HG03139 (cell line): ENCODE data around the gene PVALB.

Experiments used
- ATAC-seq: cut with Tn5 transposase; IDR thresholded peaks from one replicate; pipeline ENCODE4 v1.9.1; 2021; ENCODE audit not compliant: unreplicated experiment

Gene PVALB

DNA sequence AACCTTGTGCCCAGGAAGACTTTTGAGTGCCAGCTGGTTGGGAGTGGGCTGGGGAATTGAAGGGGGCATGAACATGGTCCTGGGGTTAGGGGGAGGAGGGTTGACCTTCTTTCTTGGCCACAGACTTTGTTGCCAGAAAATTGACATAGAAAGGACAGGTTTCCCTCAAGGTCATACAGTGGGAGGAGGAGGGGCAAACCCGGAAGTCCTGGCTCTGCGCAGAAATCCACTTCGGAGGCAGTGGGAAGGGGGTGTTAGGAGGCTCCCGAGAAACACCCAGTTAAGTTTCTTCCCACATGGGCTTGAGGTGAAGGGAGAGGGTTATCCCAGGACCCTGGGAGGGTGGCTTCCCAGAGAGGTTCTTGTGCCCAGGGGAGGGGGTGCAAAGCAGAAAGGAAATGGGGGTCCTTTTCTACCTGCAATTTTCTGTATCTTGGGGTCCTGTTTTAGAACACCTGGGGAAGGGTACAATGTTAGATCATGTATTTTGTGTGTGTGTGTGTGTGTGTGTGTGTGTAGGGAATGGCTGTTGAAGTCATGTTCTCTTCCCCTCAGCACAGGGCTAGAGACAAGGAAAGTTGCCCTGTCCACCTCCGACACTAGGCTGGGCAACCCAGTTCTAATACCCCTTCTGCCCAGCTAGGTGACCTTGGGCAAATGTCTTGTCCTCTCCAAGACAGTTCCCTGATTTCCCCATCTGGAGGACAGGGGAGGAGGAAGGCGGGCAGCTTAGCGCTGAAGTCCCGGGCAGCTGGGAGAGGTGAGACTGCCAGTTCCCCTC lies 1.1 kb downstream of the PVALB start:
- ATAC-seq, result no peak

DNA sequence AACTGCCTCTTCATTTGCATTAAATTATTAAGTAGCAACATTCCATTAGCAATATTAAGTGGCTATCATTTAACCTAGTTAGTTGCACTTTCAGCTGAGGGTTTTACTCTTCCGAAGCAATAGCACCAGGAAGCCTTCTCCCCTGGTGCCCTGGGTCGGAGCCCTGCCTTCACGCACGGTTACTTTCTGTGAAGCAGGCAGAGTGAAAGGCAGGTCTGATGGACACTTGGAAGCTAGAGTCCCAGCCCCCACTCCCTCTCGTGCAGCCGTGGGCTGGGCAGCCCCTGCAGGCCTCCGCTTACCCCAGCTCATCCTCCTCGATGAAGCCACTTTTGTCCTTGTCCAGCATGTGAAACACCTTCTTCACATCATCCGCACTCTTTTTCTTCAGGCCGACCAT lies 2.0 kb downstream of the PVALB start:
- no peak for ATAC-seq

DNA sequence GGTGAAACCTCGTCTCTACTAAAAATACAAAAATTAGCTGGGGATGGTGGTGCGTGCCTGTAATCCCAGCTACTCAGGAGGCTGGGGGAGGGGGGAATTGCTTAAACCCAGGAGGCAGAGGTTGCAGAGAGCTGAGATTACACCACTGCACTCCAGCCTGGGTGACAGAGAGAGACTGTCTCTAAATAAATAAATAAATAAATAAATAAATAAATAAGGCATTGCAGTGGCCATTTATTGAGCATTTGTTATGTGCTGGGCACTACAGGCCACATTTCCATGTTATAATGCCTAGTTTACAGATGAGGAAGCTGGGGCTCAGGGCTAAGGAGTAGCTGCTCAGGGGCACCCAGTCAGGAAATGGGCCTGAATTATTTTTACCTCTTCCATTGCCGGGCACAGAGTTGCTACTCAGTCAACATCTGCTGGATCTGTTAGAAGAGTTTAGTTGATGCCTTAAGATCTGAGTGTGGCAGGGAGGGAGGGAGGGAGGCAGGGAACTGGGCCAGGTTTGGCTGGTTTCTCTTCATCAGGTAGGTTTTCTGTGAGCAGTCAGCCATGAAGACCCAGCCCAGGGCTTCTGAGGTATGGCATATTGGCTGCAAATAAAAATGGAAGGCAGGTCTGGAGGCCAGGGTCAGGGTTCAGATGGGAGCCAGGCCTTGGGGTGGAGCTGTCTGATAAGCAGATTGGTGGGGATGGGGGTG lies 5.6 kb downstream of the PVALB start:
- no peak for ATAC-seq

DNA sequence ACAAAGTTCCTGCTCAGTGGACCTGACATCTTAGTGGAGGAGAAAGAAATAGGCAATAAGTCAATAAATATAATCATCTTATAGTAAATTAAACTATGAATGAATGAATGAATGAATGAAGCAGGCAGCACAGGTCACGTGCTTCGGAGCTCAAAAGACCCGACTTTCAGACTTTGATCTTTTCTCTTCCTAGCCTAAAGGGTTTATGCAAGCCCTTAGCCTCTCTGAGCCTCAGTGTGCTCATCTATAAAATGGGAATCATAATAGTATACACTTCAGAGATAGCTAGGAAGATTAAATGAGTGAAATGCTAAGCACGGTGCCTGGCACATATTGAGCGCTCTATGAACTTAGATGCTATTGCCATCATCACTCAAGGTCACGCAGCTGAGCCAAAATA lies 7.5 kb downstream of the PVALB start:
- ATAC-seq, result no peak

DNA sequence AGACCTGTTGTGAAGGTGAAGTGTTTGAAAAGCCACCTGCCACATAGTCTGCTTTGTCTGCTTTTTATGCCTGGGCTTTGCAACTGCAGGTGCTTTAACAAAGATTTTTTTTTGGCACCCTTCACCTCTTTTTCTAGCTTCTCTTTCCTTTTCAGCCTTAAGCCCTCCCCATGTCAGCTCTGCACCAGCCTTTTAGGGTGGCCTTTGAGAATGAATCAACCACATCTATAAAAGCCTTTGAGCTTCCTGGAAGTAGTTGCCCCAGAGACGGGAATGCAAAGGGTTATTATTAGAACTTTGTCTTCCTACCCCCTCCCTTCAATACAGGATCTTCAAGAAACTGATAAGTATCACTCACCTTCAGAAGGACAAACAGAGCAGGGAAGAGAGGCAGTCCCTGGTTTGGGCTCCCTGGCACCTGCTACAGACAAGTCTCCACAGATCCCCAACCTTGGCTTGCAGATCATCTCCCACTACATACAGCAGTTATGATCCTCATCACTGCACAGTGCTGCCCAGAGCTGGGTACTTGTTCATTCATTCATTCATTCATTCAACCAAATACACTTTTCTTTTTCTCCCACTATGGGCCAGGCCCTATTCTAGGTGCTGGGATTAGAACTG lies 8.0 kb downstream of the PVALB start:
- ATAC-seq, result no peak

DNA sequence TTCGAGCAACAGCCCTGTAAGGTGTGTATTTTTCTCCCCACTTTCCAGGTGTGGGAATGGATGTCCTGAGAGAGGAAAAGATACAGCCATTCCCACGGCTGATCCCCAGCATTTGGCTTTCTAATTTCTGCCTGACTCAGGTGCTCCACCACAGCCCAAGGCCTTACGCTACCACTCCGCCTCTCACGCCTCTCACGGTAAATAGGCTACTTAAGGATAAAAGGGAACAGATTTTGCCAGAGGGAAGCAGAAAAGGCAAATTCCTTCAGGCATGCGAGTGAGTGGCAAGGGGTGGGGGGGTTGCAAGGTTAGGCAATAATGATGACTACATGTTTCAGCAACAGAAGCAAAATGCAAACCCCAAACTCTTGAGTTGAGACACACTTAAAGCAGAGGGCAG lies 9.2 kb downstream of the PVALB start:
- no peak for ATAC-seq

DNA sequence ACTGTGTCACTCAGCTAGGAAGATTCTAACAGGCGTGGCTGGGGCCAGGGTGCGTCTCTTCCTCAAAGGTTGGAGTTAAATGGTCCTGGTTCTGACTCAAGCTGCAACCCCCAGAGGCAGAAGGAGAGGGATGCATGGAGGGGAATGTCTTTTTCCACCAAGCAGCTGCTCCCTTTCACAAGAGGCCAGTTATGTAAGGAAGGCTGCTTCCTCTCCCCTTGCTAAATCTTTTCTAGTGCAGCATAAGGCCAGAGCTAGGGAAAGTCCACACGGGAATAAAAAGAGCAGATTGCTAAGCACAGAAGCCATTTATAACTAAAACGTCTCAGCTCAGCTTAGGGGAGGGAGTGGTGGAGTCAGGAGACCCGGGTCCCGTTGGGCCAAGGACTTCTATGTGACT lies 10.0 kb downstream of the PVALB start:
- ATAC-seq, result no peak

DNA sequence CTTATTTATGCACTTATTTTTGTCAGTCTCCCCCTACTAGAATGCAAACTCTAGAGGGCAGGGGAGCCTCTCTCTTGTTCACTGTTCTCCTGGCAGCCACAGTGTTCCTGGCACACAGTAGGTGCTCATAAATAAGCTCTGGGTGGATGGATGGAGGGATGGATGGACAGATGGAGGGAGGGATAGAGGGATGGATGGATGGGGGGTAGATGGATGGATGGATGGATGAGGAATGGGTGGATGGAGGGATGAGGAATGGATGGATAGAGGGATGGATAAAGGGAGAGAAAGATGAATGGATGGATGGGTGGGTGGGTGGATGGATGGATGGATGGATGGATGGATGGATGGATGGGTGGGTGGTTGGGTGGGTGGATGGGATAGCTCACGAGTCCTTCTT lies 13.5 kb downstream of the PVALB start:
- no peak for ATAC-seq

DNA sequence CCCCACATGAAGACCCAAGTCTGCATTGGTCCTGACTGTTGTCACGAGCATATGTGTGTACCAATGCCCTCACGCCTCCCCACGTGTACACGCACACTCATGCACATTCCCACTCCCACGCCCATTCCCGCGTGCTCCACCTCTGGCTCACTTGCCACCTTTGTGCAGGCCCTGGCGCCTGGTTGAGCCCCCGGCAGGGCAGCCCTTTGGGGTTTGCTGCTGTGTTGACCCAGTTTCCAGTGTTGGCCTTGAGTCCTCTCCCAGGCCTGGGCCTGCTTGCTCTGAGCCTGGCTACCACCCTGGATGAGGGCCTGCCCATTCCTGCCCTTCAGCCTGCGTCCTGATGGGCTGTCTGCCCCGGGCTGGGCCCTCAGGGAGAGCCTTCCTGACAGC lies 18.2 kb downstream of the PVALB start:
- ATAC-seq, result no peak

DNA sequence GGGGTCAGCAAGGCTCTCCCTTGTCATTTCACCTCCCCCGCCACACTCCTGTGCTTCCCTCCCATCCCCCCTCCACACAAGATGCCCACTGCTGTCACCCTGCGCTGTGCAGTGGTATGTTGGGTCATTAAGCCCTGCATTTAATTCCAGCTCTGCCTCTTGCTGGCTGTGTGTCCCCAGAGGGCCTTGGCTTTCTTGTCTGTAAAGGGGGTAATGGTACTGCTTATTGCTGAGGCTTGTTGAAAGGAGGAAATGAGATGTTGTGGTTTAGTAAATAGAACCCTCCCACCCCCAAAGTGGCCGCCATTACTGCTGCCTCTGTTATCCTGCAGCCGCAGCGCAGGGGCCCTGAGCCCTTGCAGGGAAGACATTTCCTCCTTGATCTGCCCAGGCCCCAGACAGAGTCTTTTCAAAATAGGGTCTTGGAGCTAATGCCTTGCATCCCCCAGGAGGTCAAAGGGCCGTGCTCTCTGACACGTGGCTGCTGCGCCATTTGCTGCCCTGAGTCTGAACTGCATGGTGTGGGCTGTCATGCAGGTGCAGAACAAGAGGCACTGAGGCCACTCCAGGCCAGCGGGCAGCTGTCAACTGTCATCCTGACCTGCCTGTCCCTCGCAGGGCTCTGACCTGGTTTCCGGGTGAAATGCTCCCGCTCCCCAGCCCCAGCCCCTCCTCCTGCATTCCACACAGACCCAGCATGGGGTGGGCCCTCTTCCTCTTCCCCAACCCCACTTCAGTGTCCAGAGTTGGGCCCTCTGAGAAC lies 18.7 kb downstream of the PVALB start:
- ATAC-seq, result no peak

DNA sequence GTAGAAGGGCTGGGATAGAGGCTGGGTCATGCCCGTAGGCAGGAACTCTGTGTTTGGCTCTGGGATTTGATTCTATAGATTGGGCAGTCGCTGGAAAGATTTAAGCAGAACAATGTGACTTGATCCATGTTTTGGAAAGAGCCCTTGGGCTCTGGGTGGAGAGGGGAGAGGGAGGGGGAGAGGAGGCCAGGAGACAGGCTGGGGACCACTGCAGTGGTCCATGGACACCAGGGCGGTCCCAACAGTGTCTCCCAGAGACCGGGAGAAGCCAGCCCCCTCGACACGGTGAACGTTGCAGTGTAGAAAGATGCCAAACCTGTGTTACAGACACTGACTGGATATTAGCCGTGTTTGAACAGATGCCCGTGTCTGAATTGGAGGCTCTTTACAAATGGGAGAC lies 19.5 kb downstream of the PVALB start:
- ATAC-seq, result no peak

DNA sequence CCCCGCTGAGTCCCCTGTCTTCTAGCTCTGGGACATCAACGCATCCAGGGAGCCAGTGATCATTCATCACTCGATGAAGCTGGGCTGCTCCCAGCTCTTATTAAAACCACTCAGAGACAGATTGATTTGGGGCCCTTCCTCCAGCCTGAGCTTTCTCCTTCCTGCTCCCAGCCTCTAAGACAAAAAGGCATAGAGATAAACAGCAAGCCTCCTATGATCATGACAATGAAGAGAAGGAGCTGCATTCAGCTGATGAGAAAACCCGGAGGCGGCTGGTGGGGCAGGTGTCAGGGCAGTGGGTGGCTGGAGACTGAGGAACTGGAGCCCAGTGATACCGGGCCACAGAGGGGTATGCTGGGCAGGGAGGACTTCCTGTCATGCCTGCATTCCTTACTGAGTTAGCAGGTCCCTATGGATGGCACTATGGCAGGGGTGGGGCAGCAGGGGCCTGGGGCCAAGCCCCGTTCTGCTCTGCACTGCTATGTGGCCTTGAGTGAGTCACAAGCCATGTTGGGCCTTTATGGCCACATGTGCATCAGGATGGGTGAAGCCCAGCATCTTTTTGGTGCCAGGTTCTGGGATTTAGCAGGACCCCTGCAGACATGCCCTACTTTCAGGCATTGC lies 20.2 kb downstream of the PVALB start:
- no peak for ATAC-seq

DNA sequence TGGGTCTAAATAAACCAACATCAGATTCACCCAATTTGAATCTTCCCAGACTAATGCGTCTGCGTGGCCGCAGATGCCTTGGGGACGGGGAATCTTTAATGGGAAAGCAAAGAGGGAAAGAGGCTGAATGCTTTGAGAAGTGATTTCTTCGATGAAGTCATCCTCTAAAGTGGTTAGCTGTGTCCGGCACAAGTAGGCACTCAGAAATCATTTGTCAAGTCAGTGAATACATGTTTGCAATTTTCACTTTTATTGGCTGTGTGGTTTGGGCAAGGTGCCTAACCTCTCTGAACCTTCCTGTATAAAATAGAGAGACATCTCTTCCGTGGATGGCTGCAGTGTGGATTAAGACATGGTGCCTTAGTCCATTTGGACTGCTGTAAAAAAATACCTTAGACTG lies 21.2 kb downstream of the PVALB start:
- no peak for ATAC-seq

DNA sequence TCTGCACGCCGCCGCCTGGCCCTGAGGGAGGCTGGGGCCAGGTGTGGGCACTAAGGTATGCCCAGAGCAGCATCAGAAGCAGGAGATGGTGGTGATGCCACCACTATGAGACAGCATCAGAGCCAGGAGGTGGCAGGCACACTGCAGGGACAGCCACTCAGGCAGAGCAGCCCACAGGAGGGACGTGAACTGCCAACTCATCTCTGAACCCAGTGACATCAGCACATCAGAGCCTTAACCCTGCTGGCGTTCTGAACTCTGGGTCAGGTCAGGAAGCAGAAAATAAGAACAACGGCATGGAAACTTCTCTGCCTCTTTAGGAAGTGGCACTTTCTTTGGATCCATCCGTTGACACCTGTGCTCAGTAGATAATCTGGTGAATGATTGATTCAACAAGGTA lies 26.2 kb downstream of the PVALB start:
- ATAC-seq, result no peak

DNA sequence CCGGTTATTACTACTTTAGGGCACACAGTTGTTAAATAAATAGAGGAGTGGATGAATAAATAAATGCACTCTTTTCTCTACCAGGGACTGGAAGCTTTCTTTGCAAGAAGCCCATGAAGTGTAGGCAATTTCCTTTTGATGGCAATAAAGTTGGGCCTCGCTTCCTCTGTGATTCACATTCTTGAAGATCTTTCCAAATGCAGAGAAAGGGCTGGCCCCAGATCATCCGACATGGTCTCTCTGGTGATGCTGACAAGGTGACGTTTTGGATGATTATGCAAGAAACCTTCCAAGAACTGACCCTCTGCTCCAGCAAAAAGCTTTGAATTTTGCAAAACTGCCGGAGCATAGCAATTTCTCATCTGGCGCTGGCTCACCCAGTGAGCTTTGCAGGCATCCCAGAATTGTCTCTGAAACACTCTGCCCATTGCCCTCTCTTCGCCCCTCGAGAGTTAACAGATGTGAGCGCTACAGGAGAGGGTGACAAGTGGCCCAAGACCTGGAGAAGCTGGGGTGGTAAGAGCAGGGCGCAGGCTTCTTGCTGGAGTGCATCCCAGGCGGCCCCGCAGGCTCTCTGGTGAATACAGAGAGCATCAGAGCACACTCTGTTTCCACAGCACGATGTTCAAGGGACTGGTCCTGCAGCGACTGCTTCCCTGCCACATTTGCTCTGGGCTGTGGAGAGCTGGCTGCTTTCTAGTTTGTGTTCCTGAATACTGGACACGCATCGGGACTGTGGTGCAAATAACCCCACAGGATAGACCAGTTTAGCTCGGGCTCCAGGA lies 29.4 kb downstream of the PVALB start:
- ATAC-seq, result no peak

DNA sequence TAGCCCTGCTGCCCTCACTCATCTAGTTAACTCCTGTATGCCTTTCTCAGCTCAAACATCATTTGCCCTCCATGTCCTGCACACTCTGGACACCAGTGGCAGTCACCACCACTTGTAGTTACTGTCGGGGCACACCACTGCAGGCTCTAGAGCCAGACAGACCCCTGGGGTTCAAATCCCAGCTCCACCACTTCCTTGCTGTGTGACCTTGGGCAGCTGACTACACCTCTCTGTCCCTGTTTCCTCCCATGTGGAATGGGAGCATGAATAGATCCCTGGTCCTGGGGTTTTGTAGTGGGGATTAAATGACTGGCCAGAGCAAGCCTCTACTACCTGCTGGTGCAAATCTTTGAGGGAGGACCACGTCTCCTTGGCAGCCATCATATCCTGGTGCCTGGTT lies 33.1 kb downstream of the PVALB start:
- no peak for ATAC-seq

DNA sequence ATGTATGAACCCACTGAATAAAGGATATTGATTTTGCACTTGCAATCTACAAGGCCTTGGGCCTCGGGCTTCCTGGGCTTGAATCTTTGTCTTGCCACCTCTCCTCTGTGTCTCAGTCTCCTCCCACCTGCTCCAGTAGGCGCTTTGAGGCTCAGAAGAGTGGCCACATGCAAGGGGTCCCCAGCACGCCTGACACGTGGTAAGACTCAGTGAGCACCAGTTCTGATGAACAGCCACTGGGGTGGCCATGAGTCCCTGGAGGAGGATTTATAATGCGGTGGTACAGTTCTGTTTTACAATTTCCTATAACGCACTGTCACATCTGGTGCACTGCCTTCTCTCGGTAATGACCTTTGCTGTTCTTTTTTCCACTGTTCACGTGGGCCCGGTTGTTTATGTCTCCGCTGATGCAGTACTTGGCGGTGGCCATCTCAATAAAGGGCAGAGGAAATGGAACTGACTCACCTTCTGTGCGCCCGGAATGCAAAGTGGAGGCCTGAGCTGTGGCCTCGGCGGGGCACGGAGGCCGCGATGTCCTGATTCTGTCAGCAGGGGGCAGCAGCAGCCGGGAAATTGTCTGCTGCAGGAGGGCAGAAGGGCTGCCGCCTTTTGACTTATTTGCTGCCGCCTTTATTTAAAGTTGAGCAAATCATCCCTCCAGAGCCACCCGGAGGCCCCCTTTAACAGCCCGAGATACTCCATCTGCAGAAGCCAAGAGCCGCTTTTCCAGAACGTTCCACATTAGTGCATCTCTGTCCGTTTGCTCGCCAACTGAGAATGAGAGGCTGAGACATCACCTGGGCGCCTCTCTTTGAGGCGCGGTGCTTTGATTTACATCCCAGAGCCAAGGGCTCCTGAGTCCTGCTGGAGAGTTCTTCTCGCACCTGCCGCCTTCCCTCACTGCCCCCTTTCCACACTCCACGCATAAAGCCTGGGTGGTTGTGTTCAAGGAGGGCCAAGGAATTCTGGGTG lies 34.9 kb downstream of the PVALB start:
- ATAC-seq, result no peak

DNA sequence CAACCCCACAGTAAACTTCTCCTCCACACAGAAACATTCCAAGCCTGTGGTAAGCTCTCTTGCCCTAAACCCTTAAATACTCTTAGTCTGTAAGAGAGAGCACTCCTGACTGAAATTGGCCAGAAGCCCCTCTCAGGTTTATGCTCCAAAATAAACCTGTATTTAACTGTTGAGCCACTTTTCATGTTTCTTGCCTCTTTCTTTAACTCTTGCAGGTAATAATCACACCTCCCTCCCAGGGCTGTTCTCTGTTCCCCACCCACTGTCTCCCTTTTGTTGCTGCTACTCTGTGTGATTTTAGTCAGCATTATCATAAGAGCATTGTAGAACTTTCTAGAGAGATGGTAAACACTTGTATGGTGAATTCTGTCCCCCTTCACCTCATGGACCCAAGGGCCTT lies 38.8 kb downstream of the PVALB start:
- ATAC-seq, result no peak

DNA sequence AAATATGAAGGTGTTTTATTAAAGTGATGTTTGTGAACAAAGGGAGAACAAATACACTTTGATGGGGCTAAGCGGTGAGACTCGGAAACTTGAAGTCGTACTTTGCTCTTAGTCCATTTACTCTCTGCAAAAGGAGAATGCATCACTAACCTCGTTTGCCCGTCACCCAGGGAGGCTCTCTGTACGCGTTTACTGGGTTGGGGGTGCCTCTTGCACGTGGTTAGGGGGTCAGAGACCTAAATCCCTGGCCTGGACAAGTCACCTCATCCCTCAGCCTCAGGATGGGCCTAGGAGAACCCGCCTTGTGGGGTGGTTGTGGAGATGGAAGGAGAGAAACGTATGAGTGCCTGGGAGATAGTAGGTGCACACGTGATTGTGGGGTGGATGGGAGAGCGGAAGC lies 40.1 kb downstream of the PVALB start:
- ATAC-seq, result no peak
